Panc1 (cell line): ENCODE measurements around the gene CES5A.

Source experiments
- TCF7L2 ChIP-seq: IDR thresholded peaks from 2 replicates; pipeline ENCODE4 v1.6.1; 2011; ENCODE audit warnings: mild to moderate bottlenecking, low read depth, low read length, inconsistent platforms
- TF ChIP-seq, protein P1 (sequence below): fragments of 450-650 bp; IDR thresholded peaks from 2 replicates; pipeline ENCODE4 v1.5.1; 2017; ENCODE audit warnings: mild to moderate bottlenecking

DNA sequence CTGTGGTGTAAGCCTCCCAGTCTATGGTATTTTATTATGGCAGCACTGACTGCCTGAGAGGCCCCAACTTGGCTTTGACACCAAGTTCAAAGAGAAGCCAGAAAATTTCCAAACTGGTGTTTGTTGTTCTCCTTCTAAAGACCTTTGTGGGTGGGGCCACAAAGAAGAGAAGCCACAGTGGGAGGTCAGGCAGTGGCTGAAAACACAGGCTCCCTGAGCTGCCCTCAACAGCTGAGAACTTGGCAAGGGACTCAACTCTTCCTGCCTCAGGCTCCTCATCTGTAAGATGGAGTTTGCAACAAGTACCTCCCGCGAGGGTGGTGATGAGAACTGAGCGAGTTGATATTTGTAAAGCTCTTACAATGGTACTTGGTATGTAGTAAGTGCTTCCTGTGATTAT, 18.2 kb downstream of the CES5A start:
- TF ChIP-seq, protein P1, sequence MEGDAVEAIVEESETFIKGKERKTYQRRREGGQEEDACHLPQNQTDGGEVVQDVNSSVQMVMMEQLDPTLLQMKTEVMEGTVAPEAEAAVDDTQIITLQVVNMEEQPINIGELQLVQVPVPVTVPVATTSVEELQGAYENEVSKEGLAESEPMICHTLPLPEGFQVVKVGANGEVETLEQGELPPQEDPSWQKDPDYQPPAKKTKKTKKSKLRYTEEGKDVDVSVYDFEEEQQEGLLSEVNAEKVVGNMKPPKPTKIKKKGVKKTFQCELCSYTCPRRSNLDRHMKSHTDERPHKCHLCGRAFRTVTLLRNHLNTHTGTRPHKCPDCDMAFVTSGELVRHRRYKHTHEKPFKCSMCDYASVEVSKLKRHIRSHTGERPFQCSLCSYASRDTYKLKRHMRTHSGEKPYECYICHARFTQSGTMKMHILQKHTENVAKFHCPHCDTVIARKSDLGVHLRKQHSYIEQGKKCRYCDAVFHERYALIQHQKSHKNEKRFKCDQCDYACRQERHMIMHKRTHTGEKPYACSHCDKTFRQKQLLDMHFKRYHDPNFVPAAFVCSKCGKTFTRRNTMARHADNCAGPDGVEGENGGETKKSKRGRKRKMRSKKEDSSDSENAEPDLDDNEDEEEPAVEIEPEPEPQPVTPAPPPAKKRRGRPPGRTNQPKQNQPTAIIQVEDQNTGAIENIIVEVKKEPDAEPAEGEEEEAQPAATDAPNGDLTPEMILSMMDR: no peak
- no peak for TF ChIP-seq TCF7L2
